DMS79 (cell line): ENCODE measurements around the gene TCF3.

Experiments
- DNase-seq: peaks from one replicate; lab custom pipeline; 2025; lab: John Stamatoyannopoulos, UW

The TCF3 gene

DNA sequence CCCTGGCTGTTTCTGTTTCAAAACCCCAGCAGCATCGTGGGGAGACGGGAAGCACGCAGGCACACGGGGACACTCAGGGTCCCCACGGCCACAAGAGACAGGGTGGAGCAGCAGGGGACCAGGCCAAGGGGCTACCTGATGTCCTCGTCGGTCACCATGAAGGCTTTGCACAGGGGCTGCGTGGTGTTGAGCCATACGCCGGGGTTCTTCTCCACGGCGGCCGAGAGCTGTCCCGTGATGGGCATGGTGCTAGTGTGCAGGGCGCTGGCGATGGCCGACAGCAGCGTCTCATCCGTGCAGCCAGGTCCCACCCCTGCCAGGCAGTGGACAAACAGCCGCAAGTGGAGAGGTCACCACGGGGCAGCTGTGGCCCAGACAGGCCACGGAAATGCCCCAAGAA lies 71.5 kb downstream of the TCF3 start:
- no peak for DNase-seq

GRCh38 chr19:1580382-1580781 lies 72.0 kb downstream of the TCF3 start:
- no peak for DNase-seq

- DNase-seq = no peak
Observed at GRCh38 chr19:1579222-1579621, 73.2 kb downstream of the TCF3 start.

- DNase-seq = peak; percentile 77
Observed at GRCh38 chr19:1577929-1578618, 74.3 kb downstream of the TCF3 start.

DNA sequence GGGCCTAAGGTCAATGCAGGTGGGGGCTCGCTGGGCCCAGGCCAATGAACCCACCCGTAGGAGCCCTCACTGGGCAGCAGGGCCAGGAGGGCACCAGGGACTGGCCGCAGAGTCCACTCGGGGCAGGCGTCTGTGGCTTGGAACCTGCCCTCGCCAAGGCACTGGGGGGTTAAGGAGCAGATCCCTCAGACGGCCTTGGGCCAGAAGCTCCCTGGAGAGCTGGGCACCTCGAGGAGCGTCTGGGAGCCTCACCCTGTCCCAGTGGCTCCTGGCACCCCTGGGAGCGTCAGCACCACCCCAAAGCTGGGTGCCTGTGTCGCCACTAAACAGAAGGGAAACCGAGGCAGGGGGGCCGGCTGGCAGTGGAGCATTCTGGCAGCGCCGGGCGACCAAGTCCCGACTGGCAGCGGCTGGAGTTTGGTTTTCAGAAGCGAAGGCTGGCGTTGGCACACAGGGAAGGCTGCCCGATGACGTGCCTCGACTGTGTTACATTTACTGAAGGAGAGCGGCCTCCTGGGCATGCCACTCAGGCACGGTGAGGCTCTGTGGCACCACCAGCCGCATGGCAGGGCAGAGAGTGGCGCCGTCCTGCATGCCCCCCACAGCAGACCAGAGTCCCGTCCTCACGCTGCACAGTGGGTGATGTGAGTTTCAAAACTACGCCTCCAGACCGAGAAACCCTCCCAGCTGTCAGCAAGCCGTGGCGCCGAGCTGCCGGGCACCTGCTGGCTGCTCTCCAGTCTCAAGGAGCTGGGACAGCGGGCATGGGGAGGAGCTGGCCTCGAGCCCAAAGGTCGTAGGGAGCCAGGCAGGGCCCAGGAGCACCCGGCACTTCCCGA lies 75.1 kb downstream of the TCF3 start:
- peak; percentile 95 for DNase-seq

GRCh38 chr19:1576242-1577089 lies 75.9 kb downstream of the TCF3 start:
- no peak for DNase-seq

- DNase-seq = no peak
Observed at GRCh38 chr19:1575323-1576241, 76.8 kb downstream of the TCF3 start.

DNA sequence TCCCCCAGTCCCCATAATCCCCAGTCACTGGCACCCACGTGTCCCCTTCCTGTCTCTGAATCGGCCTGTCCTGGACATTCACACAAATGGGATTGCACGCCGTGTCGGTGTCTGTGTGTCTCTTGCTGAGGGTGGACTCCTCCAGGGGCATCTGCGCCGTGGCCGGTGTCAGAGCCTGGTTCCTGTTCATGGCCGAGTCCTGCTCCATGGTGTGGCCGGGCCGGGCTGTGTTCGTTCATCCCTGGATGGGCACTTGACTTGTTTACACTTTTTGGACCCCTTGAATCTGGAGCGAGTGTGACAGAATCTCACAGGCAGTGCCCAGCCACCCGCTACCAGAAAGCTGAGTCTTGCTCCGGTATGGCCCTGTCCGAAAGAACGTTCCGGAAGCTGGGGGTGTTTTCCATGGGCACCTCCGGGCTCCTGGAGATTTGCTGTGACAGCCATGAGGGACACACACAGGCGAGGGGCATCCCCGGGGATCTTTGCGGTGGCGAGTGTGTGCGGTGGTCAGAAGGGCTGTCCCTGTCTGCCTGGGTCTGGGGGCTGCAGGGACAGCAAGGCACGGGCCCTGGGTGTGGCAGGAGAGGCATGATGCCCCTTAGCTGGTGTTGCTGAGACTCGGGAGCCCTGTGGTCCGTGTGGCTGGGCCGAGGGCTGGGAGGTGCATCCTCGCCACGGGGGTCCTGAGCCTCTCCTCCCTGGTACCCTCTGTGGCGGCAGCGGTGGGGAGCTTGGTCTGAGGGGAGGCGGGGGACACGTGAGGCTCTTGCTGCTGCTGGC lies 77.9 kb downstream of the TCF3 start:
- no peak for DNase-seq

GRCh38 chr19:1572795-1573194 lies 79.6 kb downstream of the TCF3 start:
- DNase-seq = no peak

DNA sequence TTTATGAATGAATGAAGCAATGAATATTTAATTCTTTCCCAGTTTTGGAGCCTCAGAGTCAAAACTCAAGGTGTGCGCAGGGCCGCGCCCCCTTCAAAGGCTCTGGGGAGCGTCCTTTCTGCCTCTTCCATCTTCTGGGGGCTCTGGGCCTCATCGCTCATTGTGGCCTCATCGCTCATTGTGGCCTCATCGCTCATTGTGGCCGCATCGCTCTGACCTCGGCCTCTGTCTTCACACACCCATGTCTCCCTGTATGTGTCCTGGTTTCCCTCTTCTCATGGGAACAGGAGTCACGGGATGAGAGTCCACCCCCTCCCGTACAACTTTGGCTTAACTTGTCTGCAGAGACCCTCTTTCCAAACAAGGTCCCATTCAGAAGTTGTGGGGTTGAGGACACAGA lies 81.1 kb downstream of the TCF3 start:
- DNase-seq = no peak

GRCh38 chr19:1570836-1571235 lies 81.6 kb downstream of the TCF3 start:
- DNase-seq = no peak

GRCh38 chr19:1569997-1570396 lies 82.4 kb downstream of the TCF3 start:
- DNase-seq = no peak

GRCh38 chr19:1568320-1569019 lies 83.9 kb downstream of the TCF3 start, which contains the start of gene MEX3D:
MEX3D (minus strand) TSS chr19:1568325; CDS start chr19:1568058, 267 bp downstream.
- no peak for DNase-seq

- DNase-seq = no peak
Observed at GRCh38 chr19:1567848-1568227, 84.6 kb downstream of the TCF3 start.

GRCh38 chr19:1567116-1567847 lies 85.1 kb downstream of the TCF3 start:
- DNase-seq = no peak

GRCh38 chr19:1566392-1567115 lies 85.9 kb downstream of the TCF3 start:
- peak; percentile 49 for DNase-seq

GRCh38 chr19:1563251-1563650 lies 89.2 kb downstream of the TCF3 start:
- DNase-seq = no peak

DNA sequence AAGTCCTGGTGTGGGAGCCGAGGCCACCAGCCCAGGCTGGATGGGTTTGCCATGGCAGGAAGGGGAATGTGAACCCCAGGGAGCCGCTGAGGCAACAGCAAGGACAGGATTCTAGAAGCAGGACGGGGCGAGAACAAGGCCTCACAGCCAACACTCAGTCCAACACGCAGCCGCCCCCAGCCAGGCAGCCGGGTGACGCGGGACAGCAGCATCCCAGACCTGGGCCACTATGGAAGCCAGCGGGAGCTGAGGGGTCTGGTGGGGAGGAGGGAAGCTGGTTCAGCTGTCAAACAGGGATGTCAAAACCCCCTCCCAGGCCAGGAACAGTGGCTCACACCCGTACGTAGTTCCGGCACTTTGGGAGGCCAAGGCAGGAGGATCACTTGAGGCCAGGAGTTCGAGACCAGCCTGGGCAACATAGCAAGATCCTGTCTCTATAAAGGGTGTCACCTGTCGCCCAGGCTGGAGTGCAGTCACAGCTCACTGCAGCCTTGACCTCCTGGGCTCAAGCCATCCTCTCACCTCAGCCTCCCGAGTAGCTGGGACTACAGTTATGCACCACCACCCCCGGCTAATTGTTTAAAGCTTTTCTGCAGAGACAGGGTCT lies 91.1 kb downstream of the TCF3 start:
- DNase-seq = no peak
